ENCODE measurements around the gene CCDC14. TPM values are rescaled to one million over a fixed set of nuclear protein-coding genes. Genes with fewer than 3 reads are reported as not detected.
A peak's percentile ranks its signal among the peaks of the same experiment; 100 is the strongest.
"Not testable (repeated sequence)": the region's sequence is repeated elsewhere in the genome, so short reads cannot be mapped to it uniquely, and the experiment has no call there.

The CCDC14 gene
- total RNA-seq, 1 experiment from 2014 or later, result 44.9 TPM

- DNase-seq (ENCODE audit: low read depth), result not testable (repeated sequence)
Observed at GRCh38 chr3:123967260-123967659, 6.2 kb upstream of the CCDC14 start.

GRCh38 chr3:123966799-123967198 is 5.8 kb upstream of the CCDC14 start:
- not testable (repeated sequence) for DNase-seq (ENCODE audit: low read depth)

DNA sequence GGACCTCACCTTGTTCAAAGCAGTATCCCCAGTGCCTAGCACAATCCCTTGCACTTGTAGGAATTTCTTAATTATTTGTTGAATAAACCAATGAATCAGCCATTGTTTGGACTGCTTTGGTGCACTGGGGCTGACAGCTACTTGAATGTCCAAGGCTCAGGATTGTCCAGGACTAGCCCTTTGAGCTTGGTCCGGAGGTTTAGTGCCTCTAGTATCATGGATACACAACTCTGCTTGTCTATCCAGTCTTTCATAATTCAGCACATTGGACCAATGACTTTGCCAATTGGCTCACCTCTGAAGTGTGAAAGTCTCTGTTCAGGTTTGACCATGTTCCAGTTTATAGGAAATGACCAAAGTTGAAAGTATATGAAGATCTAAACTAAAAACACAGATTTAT is 3.8 kb upstream of the CCDC14 start:
- DNase-seq (ENCODE audit: low read depth), result not testable (repeated sequence)

DNA sequence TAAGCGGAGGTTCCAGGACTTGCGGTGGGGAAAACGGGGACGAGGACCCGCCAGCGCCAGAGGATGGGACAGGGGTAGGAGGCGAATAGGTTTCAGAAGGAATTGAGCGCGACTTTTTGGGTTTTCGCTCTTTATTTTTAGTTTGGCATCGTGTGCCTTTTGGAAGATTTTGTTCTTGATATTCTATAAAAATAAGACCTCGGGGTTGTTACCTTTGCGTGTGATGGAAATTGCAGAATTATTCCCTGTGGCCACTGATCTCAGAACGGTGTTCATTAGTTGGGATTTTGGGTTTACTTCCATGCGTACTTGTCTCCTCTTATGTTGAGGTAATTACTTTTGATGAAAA is 453 bp upstream of the CCDC14 start:
- no peak for DNase-seq (ENCODE audit: low read depth)

DNA sequence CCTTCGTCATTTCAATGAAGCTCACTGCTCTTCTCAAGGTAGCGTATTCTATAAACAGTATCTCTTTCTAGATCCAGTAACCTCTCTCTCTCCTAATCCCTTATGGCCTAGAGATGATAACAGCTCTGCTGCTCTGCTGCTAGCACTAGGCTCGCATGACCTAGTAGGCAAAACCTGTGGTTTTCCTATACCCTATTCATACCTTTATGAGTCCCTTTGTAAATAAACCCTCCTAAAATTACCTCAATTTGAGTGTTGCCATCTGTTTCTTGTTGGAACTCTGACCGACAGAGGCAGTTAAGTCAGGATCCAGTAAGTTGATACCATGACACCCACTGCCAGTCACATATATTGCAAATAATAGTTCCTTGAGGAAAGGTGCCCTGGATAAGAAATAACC is 7.3 kb downstream of the CCDC14 start:
- no peak for DNase-seq (ENCODE audit: low read depth)

- no peak for DNase-seq (ENCODE audit: low read depth)
Observed at GRCh38 chr3:123952844-123953520, 8.0 kb downstream of the CCDC14 start.

DNA sequence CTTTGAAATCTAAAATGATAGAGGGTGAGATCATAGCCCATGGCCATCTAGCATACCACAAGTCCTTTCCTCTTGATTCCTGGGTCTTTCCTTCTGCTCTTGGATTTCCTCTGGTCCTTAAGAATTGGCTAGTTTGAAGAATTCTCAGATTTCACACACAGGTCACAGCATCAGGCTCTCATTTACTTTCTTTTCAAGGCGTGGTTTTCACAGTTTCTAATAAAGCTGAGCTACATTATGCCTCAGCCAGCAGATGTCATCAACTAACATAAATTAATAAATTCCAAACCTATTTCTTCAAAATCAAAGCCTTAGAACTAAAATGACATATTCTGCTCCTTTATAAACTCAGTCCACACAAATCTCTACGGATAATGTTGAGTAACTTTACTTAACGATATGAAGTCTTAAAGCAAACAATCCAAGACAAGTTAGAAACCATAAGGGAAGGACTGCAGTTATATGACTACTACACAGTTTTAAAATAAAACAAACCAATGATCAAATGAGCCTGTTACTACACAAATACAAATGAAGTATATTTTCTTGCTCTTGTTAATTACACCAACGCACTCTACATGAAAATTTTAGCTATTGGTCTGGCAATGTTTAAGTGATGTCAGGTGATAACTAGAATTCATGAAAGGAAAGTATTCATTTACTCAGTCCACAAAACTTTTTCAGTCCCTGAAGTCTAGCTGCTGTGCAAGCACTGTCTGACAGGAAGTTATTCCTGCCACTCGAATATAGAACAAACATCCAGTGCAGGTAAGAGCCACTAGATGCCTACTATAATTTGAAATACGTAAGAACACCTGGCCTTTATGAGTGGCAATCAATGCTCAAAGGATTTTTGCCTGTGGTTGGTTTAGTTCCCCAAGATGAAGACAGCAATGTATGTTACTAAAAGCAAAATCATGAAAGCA is 9.2 kb downstream of the CCDC14 start:
- no peak for DNase-seq (ENCODE audit: low read depth)

DNA sequence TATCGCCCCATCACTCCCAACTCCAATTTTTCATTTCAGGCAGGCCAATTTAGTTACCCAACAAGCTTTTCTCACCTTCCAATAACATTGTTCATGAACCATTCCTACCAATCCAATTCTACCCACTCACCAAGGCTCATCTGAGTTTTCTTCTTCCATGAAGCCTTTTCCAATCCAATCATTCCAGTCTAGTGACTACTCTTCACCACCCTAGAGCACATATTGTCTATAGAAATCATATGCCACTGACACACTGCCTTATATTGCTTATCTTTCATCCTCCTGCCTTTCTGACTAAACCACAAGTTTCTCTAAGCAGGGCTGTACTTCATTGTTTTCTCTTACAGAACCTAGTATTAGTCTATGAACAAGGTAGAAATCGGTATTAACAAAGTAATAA is 11.4 kb downstream of the CCDC14 start:
- DNase-seq (ENCODE audit: low read depth), result no peak

DNA sequence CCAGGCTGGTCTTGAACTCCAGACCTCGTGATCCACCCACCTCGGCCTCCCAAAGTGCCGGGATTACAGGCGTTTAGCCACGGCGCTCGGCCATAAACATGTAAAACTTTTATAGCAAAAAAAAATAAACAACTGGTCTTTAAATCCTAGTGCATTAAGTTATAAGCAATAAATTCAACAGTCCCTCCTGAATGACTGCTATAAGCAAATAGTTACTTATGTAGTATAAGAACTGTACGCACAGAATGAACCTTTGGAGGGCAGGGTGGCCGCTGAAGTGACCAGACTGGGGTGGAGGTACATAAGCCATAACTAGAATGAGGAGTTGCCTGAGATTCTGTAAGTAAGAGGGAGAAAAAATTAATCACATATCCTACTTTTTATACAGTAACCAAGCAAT is 12.6 kb downstream of the CCDC14 start:
- DNase-seq (ENCODE audit: low read depth), result no peak

DNA sequence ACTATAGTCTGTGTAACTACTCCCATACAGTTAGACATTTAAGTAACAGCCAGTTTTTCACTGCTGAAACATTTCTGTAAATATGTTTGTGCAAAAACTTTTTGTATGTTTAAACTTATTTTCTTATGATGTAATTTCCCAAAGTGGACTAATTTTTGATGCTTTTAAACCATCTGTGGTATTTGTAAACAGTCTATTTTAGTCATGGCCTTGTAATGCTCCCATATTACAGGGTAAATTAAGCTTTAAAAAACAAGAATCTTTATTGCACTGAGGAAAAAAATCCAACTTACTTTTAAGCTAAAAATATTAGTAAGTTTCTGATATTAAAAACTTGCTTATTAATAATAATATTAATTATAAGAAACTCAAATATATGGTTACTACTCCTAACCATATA is 13.5 kb downstream of the CCDC14 start:
- DNase-seq (ENCODE audit: low read depth), result no peak

- no peak for DNase-seq (ENCODE audit: low read depth)
Observed at GRCh38 chr3:123941542-123941941, 19.5 kb downstream of the CCDC14 start.

DNA sequence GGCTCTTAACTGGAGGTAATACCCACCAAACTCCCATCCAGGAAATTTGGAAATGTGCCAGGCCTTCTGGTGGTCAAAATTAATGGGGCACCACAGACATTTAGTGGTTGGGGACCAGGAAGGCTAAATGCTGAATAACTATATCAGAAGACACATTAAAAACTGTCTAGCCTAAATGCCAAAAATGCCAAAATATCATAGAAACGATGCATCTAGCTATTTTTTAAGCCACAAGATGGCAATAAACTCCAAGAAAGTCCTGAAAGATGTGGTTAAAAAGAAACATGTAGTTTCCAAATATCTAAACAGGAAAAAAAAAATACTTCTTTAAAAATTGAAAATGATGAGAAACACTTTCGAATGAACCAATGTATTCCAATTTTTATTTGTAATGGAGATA is 19.9 kb downstream of the CCDC14 start:
- DNase-seq (ENCODE audit: low read depth), result no peak

- DNase-seq (ENCODE audit: low read depth), result no peak
Observed at GRCh38 chr3:123939706-123940105, 21.3 kb downstream of the CCDC14 start.

GRCh38 chr3:123936400-123936799 is 24.6 kb downstream of the CCDC14 start:
- DNase-seq (ENCODE audit: low read depth), result no peak

DNA sequence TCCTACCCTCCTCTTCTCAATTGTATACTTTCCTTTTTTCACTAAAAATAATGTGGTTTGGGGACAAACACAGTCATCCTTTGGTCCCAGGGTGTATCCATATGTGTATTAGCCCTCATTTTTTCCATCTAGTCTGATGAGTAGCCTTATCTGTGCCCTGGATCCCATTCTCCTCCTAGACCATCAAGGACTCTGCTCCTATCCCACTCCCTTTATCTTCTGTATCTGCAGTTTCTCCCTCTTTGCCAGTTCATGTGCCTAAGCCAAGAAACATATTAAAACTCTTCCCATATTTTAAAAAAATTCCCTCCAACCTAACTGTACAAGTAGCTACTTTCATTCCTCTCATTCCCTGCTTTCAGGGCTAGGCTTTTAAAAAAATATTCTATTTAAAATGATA is 25.2 kb downstream of the CCDC14 start:
- DNase-seq (ENCODE audit: low read depth), result no peak

GRCh38 chr3:123934250-123934649 is 26.8 kb downstream of the CCDC14 start:
- no peak for DNase-seq (ENCODE audit: low read depth)

DNA sequence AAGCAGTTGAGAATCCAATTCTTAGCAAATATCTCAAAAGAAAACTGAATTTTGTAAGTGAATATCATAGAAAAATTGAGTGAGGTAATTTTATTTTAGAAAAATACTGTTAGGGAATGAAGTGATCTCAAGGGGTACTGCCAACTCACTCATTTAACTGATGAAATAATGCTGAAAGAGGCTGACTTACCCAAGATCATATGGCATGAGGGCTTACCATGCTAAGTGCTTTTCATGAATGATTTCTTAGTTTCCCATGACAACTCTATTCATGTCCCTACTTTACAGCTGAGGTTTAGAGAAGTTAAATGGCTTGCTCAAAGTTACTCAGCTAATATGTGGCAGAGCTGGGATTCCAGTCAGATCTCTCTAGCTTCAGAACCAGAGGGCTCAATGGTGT is 30.6 kb downstream of the CCDC14 start:
- DNase-seq (ENCODE audit: low read depth), result no peak

- no peak for DNase-seq (ENCODE audit: low read depth)
Observed at GRCh38 chr3:123929325-123929724, 31.7 kb downstream of the CCDC14 start.

GRCh38 chr3:123926396-123926795 is 34.6 kb downstream of the CCDC14 start:
- DNase-seq (ENCODE audit: low read depth), result no peak

DNA sequence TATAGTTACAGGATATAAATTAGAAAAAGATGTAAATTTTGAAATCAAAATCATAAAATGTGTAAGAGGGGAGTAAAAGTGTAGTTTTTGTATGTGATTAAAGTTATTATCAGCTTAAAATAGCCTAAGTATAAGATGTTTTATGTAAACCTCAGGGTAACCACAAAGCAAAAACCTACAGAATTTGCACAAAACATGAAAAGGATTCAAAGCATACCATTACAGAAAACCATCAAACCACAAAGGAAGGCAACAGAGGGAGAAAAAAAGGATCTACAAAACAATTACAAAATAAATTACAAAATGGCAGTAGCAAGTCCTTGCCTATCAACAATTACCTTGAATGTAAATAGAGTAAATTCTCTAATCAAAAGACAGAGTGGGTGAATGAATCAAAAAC is 40.2 kb downstream of the CCDC14 start:
- DNase-seq (ENCODE audit: low read depth), result no peak

GRCh38 chr3:123920383-123920782 is 40.6 kb downstream of the CCDC14 start:
- no peak for DNase-seq (ENCODE audit: low read depth)

GRCh38 chr3:123919353-123919752 is 41.7 kb downstream of the CCDC14 start:
- no peak for DNase-seq (ENCODE audit: low read depth)

GRCh38 chr3:123914829-123915228 is 46.2 kb downstream of the CCDC14 start:
- DNase-seq (ENCODE audit: low read depth), result peak; percentile 10

All from HT1080 (cell line).